ENCODE measurements around the gene NCK1. TPM values are rescaled to one million over a fixed set of nuclear protein-coding genes. Genes with fewer than 3 reads are reported as not detected.

NCK1 gene
- total RNA-seq, 1 experiment from 2014 or later = 25.6 TPM

DNA sequence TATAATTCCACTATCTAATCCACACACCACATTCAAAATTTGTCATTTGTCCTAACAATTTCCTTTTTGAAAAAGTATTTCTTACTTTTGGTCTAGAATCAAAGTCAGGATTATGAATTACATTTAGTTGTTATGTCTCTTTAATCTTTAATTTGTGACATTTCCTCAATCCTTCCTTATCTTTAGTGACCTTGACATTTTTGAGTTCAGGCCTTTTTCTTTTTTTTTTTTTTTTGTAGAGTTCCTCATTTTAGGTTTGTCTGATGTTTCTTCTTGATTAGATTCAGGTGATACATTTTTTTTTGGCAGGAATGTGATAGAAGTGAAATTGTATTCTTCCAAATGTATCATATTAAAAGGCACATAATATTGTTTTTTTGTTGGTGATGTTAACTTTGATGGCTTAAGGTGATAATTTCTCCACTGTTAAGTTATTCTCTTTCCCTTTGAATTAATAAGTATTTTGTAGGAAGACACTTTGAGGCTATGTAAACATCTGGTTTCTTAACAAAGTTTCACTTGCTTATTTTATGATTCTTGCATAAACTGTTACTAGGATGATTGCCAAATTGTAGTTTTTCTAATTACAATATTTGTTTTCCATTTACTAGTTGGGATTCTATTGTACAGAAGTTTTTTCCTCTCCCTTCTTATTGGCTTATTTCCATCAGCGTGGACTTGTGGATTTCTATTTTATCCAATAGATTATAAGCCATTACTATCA, 26.8 kb upstream of the NCK1 start:
- no peak for TF ChIP-seq ZFX (IDR thresholded peaks at IDR 0.05)
- TF ChIP-seq, protein P1, sequence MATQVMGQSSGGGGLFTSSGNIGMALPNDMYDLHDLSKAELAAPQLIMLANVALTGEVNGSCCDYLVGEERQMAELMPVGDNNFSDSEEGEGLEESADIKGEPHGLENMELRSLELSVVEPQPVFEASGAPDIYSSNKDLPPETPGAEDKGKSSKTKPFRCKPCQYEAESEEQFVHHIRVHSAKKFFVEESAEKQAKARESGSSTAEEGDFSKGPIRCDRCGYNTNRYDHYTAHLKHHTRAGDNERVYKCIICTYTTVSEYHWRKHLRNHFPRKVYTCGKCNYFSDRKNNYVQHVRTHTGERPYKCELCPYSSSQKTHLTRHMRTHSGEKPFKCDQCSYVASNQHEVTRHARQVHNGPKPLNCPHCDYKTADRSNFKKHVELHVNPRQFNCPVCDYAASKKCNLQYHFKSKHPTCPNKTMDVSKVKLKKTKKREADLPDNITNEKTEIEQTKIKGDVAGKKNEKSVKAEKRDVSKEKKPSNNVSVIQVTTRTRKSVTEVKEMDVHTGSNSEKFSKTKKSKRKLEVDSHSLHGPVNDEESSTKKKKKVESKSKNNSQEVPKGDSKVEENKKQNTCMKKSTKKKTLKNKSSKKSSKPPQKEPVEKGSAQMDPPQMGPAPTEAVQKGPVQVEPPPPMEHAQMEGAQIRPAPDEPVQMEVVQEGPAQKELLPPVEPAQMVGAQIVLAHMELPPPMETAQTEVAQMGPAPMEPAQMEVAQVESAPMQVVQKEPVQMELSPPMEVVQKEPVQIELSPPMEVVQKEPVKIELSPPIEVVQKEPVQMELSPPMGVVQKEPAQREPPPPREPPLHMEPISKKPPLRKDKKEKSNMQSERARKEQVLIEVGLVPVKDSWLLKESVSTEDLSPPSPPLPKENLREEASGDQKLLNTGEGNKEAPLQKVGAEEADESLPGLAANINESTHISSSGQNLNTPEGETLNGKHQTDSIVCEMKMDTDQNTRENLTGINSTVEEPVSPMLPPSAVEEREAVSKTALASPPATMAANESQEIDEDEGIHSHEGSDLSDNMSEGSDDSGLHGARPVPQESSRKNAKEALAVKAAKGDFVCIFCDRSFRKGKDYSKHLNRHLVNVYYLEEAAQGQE (IDR thresholded peaks at IDR 0.05; ENCODE audit: low read depth) = no peak
- no peak for TF ChIP-seq ZNF274 (IDR thresholded peaks at IDR 0.05; ENCODE audit: low read depth, low read length)
- TF ChIP-seq, protein P2, sequence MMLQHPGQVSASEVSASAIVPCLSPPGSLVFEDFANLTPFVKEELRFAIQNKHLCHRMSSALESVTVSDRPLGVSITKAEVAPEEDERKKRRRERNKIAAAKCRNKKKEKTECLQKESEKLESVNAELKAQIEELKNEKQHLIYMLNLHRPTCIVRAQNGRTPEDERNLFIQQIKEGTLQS (IDR thresholded peaks at IDR 0.05) = no peak
- TF ChIP-seq, protein P3, sequence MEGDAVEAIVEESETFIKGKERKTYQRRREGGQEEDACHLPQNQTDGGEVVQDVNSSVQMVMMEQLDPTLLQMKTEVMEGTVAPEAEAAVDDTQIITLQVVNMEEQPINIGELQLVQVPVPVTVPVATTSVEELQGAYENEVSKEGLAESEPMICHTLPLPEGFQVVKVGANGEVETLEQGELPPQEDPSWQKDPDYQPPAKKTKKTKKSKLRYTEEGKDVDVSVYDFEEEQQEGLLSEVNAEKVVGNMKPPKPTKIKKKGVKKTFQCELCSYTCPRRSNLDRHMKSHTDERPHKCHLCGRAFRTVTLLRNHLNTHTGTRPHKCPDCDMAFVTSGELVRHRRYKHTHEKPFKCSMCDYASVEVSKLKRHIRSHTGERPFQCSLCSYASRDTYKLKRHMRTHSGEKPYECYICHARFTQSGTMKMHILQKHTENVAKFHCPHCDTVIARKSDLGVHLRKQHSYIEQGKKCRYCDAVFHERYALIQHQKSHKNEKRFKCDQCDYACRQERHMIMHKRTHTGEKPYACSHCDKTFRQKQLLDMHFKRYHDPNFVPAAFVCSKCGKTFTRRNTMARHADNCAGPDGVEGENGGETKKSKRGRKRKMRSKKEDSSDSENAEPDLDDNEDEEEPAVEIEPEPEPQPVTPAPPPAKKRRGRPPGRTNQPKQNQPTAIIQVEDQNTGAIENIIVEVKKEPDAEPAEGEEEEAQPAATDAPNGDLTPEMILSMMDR (IDR thresholded peaks at IDR 0.05 in 2 of 3, conservative IDR thresholded peaks at IDR 0.05 in 1 of 3; ENCODE audit: borderline replicate concordance in 1 of 3, insufficient read depth in 1 of 3, low read depth in 2 of 3, low read length in 2 of 3) = no peak
- BruUV-seq (replicated peaks) = no TSS peak
- Histone ChIP-seq H3K27me3 (ENCODE audit: insufficient read depth, low read length) (no peaks in the 10 kb centered on the region), H4K20me1 (ENCODE audit: insufficient read depth) (no peaks in the 10 kb centered on the region), H3K79me2 (ENCODE audit: insufficient read depth, low read length) (no peaks in the 10 kb centered on the region), H3K27ac (ENCODE audit: low read depth, low read length) (no peak overlapping the region), H3K4me2 (ENCODE audit: low read length) (no peak overlapping the region), H3K4me3 (replicated peaks in 1 of 2; ENCODE audit: low read depth in 1 of 2, low read length in 2 of 2) (no peak overlapping the region), H3K9ac (ENCODE audit: low read length) (no peak overlapping the region), H2AFZ (ENCODE audit: low read depth, low read length, poor library complexity, severe bottlenecking) (no peak overlapping the region), H3K4me1 (ENCODE audit: control insufficient read depth in 1 of 2, insufficient read depth in 2 of 2, low read length in 2 of 2) (peaks cover 0 to 11% of the 10 kb centered on the region in 2 experiments; a peak in 2 of 4 replicates), H3K36me3 (ENCODE audit: control insufficient read depth in 1 of 2, insufficient read depth in 2 of 2, low read length in 2 of 2) (no peaks in the 10 kb centered on the region), H3K9me3 (ENCODE audit: control insufficient read depth in 1 of 2, insufficient read depth in 1 of 2, low read depth in 1 of 2, low read length in 2 of 2) (no peaks in the 10 kb centered on the region), H3K9me2 (ENCODE audit: insufficient read depth) (no peaks in the 10 kb centered on the region; the same call in 1 of the 2 replicates)
- no peak for DNase-seq (ENCODE audit: low read depth, low spot score)
- ATAC-seq = no peak
- ChIA-PET CTCF (no interaction called here), POLR2A (no interaction called here), RAD21 (ENCODE audit: low non-redundant PET in 1 of 2, low total read pairs in 2 of 2, uncharacterized antibody in 2 of 2, unreplicated experiment in 2 of 2) (no interaction called here)
- intact Hi-C loops (cut with micrococcal nuclease) = no loop called here
